HG02678 (cell line): Measurements from ENCODE around the gene AVEN.
A peak's percentile ranks its signal among the peaks of the same experiment; 100 is the strongest.
"Not testable (repeated sequence)": the region's sequence is repeated elsewhere in the genome, so short reads cannot be mapped to it uniquely, and the experiment has no call there.

Source experiments
- ATAC-seq: cut with Tn5 transposase; IDR thresholded peaks from one replicate; pipeline ENCODE4 v1.9.1; 2021; ENCODE audit warnings: mild to moderate bottlenecking, moderate library complexity; ENCODE audit not compliant: unreplicated experiment

Gene AVEN

GRCh38 chr15:34043391-34043790, 4.4 kb upstream of the AVEN start:
- ATAC-seq: no peak

DNA sequence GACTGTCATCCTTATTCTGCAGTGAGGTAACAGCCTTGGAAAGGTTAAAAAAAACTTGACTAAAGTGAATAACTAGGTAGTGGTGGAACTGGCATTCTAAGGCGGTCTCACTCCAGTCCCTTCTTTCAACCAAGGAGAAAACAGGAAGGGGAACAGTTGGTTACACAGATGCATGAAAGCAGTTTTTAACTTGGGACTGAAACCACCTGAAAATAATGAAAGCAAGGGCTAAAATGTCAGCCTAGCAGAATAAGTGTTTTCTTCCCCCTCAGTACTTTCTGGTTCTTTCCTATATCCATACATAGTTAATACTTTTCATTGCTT, 748 bp upstream of the AVEN start:
- ATAC-seq: no peak

DNA sequence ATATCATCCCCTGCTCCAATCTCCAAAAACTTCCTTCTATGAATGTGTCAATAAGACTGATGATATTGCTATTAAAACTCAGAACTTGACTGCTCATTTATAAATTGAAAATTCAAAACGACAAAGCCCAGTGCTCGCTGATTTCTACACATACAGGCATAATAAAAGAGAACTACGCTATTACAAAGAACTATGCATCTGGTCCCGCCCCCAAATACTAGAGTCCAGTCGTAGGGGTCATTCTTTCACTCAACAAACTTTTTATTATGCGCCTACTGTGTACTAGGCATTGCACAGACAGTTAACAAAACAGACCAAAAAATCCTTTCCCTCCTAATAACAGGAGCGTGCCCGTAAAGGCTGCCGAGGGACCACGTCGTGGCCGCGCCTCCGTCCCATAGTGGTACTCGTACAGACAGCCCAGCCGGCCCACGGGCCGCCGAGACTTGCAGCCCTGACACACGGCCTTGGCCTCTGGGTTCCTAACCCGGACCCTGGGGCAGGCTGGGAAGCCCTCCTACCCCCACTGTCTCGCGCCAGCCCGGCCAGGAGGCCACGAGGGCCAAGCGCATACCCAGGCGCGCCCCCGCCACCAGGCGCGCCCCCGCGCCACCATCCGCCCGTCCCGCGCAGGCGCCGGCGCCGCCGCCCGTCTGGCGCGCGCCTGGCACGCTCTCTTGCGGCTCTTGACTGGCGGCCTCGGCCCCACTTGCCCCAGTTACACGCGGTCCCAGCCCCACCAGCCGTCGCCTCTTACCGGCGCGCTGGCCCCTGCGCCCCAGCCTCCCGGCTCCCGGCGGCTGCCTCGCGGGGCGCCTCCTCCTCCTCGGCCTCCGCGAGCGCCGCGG, 757 bp downstream of the AVEN start:
- ATAC-seq: peak; percentile 72

DNA sequence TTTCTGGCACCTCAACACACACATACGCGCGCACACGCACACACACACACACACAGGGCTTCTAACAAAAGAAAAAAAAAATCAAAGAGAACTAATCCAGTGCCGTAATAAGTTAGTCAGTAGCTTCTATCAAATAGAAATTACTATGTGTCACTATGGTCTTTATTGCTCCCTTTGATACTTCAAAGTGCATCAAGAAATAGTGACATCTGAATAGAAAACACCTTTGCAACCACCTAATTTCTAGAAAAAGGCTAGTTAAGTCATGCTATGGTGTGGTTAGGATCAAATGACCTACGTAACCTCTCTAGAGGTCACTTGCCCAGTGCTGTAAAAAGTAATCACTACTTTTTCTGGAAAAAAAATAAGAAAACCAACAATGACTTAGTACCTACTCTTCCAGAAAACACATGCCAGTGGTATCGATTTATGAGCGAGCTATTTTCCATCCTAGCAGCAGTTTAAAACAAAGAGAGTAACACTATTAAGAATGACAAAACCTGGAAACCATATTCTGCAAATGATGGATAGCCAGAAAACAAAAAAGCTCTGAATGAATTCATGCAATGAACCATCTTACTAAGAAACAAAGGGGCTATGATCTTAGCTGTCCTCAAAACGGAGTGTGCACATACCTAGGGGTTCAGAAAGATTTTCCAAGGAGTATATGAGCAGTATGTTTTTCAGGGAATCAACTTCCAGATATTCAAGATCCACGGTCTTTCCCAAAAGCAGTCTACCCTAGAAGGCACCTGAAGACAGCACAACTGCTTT, 6.8 kb downstream of the AVEN start:
- ATAC-seq: no peak

DNA sequence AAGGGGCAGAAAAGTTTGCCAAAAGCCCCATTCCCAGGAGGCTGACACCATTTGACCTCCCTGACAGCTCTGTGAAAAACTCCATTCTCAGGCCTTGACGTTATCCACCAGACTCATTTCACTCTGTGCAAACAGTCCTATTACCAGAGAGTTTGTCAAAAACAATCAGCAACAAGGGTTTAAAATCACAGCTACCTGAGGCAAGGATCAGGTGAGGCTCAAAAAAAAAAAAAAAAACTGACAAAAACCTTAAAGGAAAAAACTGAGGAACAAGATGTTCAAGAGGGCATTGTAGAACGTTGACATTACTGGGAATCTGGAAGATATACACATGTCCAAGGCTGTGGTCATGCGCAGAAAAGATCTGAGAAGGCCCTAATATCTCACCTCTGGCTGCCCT, 11.4 kb downstream of the AVEN start:
- no peak for ATAC-seq

GRCh38 chr15:34025252-34025651, 13.8 kb downstream of the AVEN start:
- no peak for ATAC-seq

DNA sequence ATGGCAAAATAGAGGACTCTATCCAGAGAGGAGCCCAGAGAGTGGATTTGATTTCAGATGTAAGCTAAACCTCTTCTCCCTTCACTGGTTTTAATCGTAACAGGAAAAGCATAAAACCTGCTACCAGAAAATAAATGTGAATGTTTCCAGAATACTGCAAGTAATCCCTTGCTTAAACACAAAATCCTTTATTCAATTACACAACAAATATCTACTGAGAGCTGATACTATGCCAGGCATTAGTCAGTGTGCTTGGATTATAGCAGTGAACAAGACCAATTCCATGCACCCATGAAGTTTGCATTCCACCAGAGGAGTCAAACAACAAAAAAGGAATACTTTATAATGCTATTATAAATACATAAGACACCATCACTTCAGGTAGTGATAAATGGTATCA, 15.1 kb downstream of the AVEN start:
- ATAC-seq: no peak

DNA sequence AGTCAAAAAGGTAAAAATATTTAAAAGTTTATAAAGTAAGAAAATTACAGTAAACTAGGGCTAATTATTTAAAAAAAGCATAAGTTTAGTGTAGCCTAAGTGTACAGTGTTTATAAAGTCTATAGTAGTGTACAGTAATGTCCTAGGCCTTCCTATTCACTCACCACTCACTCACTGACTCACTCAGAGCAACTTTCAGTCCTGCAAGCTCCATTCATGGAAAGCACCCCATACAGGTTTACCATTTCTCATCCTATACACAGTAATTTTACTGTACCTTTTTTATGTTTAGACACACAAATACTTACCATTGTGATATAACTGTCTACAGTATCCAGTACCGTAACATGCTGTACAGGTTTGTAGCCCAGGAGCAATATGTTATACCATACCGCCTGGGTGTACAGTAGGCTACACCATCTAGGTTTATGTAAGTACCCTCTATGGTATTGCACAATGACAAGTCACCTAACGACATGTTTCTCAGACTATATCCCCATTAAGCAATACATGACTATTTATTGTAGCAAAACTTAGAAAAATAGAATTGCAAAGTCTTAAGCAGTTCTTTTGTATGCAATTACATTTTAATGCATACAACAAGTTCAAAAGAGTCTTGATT, 19.5 kb downstream of the AVEN start:
- ATAC-seq: no peak

DNA sequence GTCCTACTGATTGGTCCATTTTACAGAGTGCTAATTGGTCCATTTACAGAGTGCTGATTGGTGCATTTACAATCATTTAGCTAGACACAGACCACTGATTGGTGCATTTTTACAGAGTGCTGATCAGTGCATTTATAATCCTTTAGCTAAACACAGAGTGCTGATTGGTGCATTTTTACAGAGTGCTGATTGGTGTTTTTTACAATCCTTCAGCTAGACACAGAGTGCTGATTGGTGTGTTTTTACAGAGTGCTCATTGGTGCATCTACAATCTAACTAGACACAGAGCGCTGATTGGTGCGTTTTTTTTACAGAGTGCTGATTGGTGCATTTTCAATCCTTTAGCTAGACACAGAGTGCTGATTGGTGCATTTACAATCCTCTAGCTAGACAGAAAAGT, 20.3 kb downstream of the AVEN start:
- ATAC-seq: not testable (repeated sequence)

DNA sequence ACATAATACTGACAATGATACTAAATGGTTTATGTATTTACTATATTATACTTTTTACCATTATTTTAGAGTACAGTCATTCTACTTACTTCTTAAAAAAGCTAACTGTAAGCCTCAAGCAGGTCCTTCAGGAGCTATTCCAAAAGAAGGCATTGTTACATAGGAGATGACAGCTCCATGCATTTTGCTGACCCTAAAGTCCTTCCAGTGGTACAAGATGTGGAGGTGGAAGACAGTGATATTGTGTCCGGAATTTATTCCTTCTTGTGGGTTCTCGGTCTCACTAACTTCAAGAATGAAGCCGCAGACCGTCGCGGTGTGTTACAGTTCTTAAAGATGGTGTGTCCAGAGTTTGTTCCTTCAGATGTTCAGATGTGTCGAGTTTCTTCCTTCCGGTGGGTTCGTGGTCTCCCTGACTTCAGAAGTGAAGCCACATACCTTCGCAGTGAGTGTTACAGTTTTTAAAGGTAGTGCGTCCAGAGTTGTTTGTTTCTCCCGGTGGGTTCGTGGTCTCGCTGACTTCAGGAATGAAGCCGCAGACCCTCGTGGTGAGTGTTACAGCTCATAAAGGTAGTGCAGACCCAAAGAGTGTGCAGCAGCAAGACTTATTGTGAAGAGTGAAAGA, 20.9 kb downstream of the AVEN start:
- no peak for ATAC-seq

- no peak for ATAC-seq
Observed at GRCh38 chr15:34014556-34014955, 24.4 kb downstream of the AVEN start.

DNA sequence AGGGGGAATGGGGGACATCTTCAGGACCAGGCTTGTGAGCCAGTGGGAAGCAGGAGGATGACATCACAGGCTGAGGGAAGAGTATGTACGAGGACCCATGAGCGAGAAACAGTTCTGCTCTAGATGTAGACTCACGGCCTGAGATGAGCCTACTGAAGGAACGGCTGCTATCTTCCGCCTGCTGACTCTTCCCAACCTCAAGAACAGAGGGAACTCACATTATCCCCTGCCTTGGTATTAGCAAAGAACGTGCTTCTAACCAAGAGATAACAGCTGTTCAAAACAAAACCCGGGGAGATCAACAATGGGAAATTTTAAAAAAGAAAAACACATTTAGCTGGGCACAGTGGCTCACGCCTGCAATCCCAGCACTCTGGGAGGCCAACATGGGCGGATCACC, 25.3 kb downstream of the AVEN start:
- ATAC-seq: no peak

- ATAC-seq: no peak
Observed at GRCh38 chr15:34012461-34013028, 26.5 kb downstream of the AVEN start.

DNA sequence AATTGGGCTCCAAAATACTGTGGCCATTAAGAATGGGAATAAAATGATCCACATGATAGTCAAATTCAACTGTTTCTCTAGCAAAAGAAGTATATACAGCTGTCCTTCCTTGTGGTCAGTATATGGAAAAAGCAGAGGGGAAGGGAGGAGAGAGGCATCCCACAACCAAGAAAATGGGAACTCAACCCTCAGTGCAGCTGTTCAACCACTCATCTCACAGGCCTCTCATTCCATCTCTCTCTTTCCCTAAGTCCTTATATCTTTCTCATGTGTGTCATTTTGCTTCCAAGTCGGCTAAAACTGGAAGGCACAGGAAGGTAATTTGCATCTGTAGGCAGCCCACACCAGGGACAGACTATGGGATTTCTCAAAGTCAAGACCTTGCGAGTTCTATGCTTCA, 27.5 kb downstream of the AVEN start:
- ATAC-seq: no peak

- no peak for ATAC-seq
Observed at GRCh38 chr15:34010921-34011320, 28.1 kb downstream of the AVEN start.

DNA sequence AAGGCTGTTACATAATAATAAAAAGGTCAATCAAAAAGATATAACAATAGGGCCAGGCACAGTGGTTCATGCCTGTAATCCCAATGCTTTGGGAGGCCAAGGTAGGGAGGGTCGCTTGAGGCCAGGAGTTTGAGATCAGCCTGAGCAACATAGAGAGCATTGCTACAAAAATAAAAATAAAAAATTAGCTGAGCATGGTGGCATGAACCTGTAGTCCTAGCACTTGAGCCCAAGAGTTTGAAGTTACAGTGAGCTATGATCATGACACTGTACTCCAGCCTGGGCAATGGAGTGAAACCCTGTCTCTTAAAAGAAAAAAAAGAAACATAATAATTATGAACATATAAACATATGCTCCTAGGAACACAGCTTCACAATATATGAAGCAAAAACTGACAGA, 29.3 kb downstream of the AVEN start:
- no peak for ATAC-seq

DNA sequence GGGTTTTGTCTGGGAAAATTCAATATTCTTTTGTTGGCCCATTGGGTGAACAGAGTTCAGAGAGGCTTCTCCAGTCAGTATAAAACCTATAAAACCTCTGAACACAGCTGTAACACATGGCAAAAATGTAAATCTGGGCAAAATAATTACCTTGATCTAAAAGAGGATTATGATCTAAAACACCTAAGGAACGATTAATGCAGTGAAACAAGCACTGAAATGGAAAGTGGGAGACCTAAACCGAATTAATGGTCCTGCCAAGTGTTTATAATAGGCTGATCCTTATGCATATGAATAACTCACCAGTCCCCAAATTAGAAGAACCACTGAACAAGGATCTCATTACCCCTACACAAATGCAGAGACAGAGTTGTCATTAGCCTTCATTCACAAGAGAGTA, 32.6 kb downstream of the AVEN start:
- ATAC-seq: no peak

DNA sequence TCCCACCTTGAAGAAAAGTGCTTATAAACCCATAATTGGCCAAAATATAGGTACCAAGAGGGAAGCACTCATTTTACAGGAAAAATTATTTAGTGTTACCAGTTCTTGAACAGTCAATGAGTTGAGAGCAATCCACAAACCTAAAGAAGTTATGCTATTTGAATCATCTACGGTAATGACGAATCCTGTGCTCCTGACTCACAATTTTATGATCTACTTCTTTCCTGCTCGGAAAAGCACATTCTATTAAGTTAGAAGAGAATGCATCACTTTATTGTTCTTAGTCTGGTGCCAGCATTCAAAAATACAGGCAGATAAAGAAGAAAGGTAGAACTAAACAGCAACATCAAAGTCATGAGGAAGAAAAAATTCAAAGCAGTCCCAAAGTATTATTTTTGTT, 37.5 kb downstream of the AVEN start:
- ATAC-seq: no peak

DNA sequence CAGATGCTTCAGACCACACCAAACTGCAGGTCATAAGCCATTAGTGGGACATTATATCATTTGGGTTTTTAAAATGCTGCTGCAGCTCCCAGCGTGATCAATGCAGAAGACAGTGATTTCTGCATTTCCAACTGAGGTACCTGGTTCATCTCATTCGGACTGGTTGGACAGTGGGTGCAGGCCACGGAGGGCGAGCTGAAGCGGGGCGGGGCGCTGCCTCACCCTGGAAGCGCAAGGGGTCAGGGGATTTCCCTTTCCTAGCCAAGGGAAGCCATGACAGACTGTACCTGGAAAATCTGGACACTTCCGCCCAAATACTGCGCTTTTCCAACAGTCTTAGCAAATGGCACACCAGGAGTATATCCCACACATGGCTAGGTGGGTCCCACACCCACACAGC, 43.3 kb downstream of the AVEN start:
- ATAC-seq: not testable (repeated sequence)

DNA sequence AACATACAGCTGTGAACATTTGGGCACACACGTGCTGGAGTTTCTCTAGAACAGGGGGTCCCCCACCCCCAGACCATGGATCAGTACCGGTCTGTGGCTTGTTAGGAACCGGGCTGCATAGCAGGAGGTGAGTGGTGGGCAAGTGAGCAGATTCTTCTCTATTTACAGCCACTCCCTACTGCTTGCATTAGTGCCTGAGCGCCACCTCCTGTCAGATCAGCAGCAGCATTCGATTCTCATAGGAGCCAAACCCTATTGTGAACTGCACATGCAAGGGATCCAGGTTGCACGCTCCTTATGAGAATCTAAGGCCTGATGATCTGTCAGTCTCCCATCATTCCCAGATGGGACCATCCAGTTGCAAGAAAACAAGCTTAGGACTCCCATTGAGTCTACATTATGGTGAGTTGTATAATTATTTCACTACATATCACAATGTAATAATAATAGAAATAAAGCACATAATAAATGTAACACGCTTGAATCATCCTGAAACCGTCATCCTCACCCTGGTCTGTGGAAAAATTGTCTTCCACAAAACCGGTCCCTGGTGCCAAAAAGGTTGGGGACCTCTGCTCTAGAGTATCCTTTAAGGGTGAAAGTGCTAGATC, 44.9 kb downstream of the AVEN start:
- ATAC-seq: no peak

DNA sequence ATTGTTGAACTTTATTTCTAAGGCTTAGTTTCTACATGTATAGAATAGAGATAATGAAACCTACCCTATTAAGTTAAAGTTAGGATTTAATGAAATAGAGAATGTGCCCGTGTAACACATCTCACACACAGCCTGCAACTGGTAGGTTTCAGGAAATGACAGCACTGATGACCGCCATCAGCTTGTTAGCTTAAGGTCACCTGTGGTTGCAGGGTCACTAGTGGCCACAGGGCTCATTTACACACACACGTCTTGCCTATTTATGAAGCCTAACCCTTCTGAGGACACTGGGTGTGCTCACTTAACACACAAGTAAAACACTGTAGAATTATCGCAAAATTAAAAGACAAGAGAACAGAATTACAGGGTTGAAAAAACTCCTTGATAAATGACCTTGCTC, 50.6 kb downstream of the AVEN start:
- no peak for ATAC-seq
